ENCODE results near the gene CDH4. TPM values are rescaled to one million over a fixed set of nuclear protein-coding genes. Genes with fewer than 3 reads are reported as not detected.

Gene CDH4
- total and polyA plus RNA-seq, 2 donors (not counting 1 experiment from before 2014, with no cell fraction given), result not detected

DNA sequence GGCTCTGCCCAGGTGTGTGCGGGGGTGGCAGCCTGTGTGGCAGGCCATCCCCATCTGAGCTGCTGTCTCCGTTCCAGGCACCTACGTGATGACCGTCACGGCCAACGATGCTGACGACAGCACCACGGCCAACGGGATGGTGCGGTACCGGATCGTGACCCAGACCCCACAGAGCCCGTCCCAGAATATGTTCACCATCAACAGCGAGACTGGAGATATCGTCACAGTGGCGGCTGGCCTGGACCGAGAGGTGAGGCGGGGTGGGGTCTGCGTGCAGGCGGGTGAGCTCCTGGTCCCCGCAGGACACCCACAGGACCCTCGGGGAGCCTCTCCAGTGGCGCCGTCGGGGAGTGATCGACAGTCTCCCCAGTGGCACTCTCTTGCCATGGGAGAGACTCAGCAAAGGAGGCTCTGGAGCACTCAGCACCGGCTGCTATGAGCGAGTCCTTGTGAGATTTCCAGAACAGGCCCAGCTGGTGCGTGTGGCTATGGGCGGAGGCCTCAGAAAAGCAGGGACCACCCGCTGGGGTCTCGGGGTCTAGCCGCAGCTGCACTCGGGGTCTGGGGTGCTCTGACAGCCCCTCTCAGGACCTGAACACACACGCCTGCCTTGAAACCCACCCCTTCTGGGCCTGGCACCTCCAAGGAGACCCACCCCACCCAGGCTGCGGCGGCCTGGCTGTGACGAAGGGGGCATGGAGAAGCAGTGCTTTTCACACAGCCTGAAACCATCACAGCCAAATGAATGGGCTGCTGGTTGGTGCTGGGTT lies 621.8 kb downstream of the CDH4 start:
- Mint-ChIP-seq H3K27me3 (no peaks in the 10 kb centered on the region), H3K4me3 (no peak overlapping the region), H3K4me1 (no peaks in the 10 kb centered on the region), H3K9me3 (ENCODE audit: insufficient read depth) (no peaks in the 10 kb centered on the region), H3K27ac (no peak overlapping the region)
- no peak overlapping the region for H3K9ac ChIP-seq (ENCODE audit: low read length)
- intact Hi-C loops (cut with micrococcal nuclease), result no loop called here
- no peak overlapping the region for H2AFZ ChIP-seq (ENCODE audit: insufficient read depth, low read depth, low read length, poor library complexity, severe bottlenecking)
- no peak overlapping the region for H3K27ac ChIP-seq (ENCODE audit: low read length in 2 of 2)
- H3K79me2 ChIP-seq (ENCODE audit: control insufficient read depth, insufficient read depth, low read length), result no peaks in the 10 kb centered on the region
- POLR2A ChIA-PET, result no interaction called here
- CTCF ChIA-PET, result no interaction called here
- H3K9me3 ChIP-seq (ENCODE audit: control extremely low read depth in 1 of 3, control insufficient read depth in 2 of 3, insufficient read depth in 1 of 3, low read length in 2 of 3), result peaks cover 0 to 8% (median 0%) of the 10 kb centered on the region in 3 donors
- ATAC-seq (ENCODE audit: low read depth) (no peak), DNase-seq (no peak)
- H3K27me3 ChIP-seq (replicated peaks in 1 of 4; ENCODE audit: control extremely low read depth in 1 of 4, control insufficient read depth in 3 of 4, insufficient read depth in 4 of 4, low read length in 3 of 4), result no peaks in the 10 kb centered on the region
- H3K4me3 ChIP-seq (ENCODE audit: control extremely low read depth in 1 of 5, extremely low read depth in 1 of 5, insufficient read depth in 1 of 5, low read depth in 2 of 5, low read length in 4 of 5), result no peak overlapping the region
- H4K20me1 ChIP-seq (ENCODE audit: control insufficient read depth, insufficient read depth, low read length, poor library complexity, severe bottlenecking), result no peaks in the 10 kb centered on the region
- H3K4me2 ChIP-seq (replicated peaks; ENCODE audit: low read depth, low read length, poor library complexity, severe bottlenecking), result no peak overlapping the region
- TF ChIP-seq EZH2 (IDR thresholded peaks at IDR 0.05; ENCODE audit: borderline replicate concordance, insufficient read depth, low read depth, low read length, poor library complexity, severe bottlenecking), result no peak
- TF ChIP-seq, protein P1, sequence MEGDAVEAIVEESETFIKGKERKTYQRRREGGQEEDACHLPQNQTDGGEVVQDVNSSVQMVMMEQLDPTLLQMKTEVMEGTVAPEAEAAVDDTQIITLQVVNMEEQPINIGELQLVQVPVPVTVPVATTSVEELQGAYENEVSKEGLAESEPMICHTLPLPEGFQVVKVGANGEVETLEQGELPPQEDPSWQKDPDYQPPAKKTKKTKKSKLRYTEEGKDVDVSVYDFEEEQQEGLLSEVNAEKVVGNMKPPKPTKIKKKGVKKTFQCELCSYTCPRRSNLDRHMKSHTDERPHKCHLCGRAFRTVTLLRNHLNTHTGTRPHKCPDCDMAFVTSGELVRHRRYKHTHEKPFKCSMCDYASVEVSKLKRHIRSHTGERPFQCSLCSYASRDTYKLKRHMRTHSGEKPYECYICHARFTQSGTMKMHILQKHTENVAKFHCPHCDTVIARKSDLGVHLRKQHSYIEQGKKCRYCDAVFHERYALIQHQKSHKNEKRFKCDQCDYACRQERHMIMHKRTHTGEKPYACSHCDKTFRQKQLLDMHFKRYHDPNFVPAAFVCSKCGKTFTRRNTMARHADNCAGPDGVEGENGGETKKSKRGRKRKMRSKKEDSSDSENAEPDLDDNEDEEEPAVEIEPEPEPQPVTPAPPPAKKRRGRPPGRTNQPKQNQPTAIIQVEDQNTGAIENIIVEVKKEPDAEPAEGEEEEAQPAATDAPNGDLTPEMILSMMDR (IDR thresholded peaks at IDR 0.05), result no peak
- H3K4me1 ChIP-seq (ENCODE audit: control insufficient read depth in 2 of 2, insufficient read depth in 2 of 2, low read length in 2 of 2), result no peaks in the 10 kb centered on the region
- 93% methylated on average over 37 of the region's 38 CpGs for WGBS (ENCODE audit: insufficient coverage)
- no peaks in the 10 kb centered on the region for H3K36me3 ChIP-seq (replicated peaks in 1 of 2; ENCODE audit: control extremely low read depth in 1 of 2, control insufficient read depth in 1 of 2, extremely low read depth in 1 of 2, insufficient read depth in 2 of 2, low read length in 1 of 2)

DNA sequence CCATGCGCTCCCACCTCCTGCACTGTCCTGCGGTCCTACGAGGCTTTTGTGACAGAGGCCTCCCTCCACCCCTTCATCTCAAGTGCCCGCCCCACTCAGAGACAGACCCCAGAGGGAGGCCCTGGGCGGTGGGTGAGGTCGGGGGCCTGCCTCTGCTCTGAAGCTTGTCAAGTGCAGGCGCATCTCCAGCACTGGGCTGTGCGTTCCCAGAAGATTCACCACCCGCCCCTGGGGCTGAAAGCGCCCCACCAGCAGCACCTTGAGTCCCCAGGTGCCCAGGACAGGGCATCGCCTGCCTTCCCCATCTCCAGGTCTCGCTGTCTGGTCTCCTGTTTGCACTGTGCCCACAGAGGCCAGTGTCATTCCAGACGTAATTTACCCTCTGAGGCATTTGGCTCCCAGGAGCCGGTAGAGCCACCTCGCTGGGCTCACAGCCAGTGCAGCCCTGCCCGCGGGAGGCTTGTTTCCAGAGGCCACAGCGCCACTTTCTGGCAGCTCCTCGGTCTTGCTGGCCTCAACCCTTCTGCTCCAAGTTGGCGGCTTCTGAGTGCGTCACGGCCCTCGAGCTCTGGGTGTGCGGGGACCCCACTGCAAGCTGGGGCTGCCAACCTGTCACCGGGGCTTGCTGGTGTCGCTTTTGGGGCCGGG lies 622.5 kb downstream of the CDH4 start:
- no peaks in the 10 kb centered on the region for H3K9me3 Mint-ChIP-seq (ENCODE audit: insufficient read depth)
- WGBS (ENCODE audit: insufficient coverage), result 84% methylated on average over 27 of the region's 27 CpGs
- ChIA-PET POLR2A (no interaction called here), CTCF (interaction anchor here (1.2 kb wide), 1 partner anchor 13 kb away, joined by 3 read pairs; no protein-coding TSS in a partner anchor)
- H4K20me1 ChIP-seq (ENCODE audit: control insufficient read depth, insufficient read depth, low read length, poor library complexity, severe bottlenecking), result no peaks in the 10 kb centered on the region
- H3K9me3 ChIP-seq (ENCODE audit: control extremely low read depth in 1 of 3, control insufficient read depth in 2 of 3, insufficient read depth in 1 of 3, low read length in 2 of 3), result peaks cover 0 to 10% (median 0%) of the 10 kb centered on the region in 3 donors
- H3K36me3 ChIP-seq (replicated peaks in 1 of 2; ENCODE audit: control extremely low read depth in 1 of 2, control insufficient read depth in 1 of 2, extremely low read depth in 1 of 2, insufficient read depth in 2 of 2, low read length in 1 of 2), result no peaks in the 10 kb centered on the region
- intact Hi-C loops (cut with micrococcal nuclease), result no loop called here
- no peak overlapping the region for H3K4me2 ChIP-seq (replicated peaks; ENCODE audit: low read depth, low read length, poor library complexity, severe bottlenecking)
- no peak overlapping the region for H3K4me3 Mint-ChIP-seq
- TF ChIP-seq, protein P1 (IDR thresholded peaks at IDR 0.05), result no peak
- no peak for TF ChIP-seq EZH2 (IDR thresholded peaks at IDR 0.05; ENCODE audit: borderline replicate concordance, insufficient read depth, low read depth, low read length, poor library complexity, severe bottlenecking)
- no peak overlapping the region for H3K27ac Mint-ChIP-seq
- DNase-seq (no peak), ATAC-seq (ENCODE audit: low read depth) (no peak)
- no peaks in the 10 kb centered on the region for H3K27me3 Mint-ChIP-seq
- no peaks in the 10 kb centered on the region for H3K27me3 ChIP-seq (replicated peaks in 1 of 4; ENCODE audit: control extremely low read depth in 1 of 4, control insufficient read depth in 3 of 4, insufficient read depth in 4 of 4, low read length in 3 of 4)
- H3K4me1 ChIP-seq (ENCODE audit: control insufficient read depth in 2 of 2, insufficient read depth in 2 of 2, low read length in 2 of 2), result no peaks in the 10 kb centered on the region
- no peak overlapping the region for H3K9ac ChIP-seq (ENCODE audit: low read length)
- H3K79me2 ChIP-seq (ENCODE audit: control insufficient read depth, insufficient read depth, low read length), result no peaks in the 10 kb centered on the region
- no peak overlapping the region for H3K27ac ChIP-seq (ENCODE audit: low read length in 2 of 2)
- no peaks in the 10 kb centered on the region for H3K4me1 Mint-ChIP-seq
- H2AFZ ChIP-seq (ENCODE audit: insufficient read depth, low read depth, low read length, poor library complexity, severe bottlenecking), result no peak overlapping the region
- H3K4me3 ChIP-seq (ENCODE audit: control extremely low read depth in 1 of 5, extremely low read depth in 1 of 5, insufficient read depth in 1 of 5, low read depth in 2 of 5, low read length in 4 of 5), result no peak overlapping the region

All from B cell (primary cell).